Adrenal gland (tissue), 5 donors: Measurements from ENCODE around the gene TFAP2E.

Experiments
- CTCF ChIP-seq, 6 experiments: fragments of 450-650 bp in 4 of 6; fragments of 200-600 bp in 2 of 6; sonication (generic) in 1 of 6; IDR thresholded peaks; 1 replicate in 5 of 6; 2 replicates in 1 of 6; pipeline versions ENCODE4 v1.5.1 to v1.8.0; 2016 to 2021; ENCODE audit warnings: antibody characterized with exemption in 6 of 6, mild to moderate bottlenecking in 2 of 6, moderate library complexity in 1 of 6
- POLR2A ChIP-seq, 2 donors: fragments of 450-650 bp; IDR thresholded peaks; one replicate each; pipeline ENCODE4 v1.6.1; 2017; ENCODE audit warnings: antibody characterized with exemption in 2 of 2, mild to moderate bottlenecking in 2 of 2, moderate library complexity in 1 of 2
- donor health status: DM: no; HTN: no; CAD: no.

- TF ChIP-seq CTCF (IDR thresholded peaks at IDR 0.05) (no peak), POLR2A (IDR thresholded peaks at IDR 0.05) (no peak)
These were observed 7.4 kb upstream of the TFAP2E start for GRCh38 chr1:35565742-35566133.
